ENCODE measurements around the gene TEAD4. TPM values are rescaled to one million over a fixed set of nuclear protein-coding genes. Genes with fewer than 3 reads are reported as not detected.

TEAD4 gene
- total and polyA plus RNA-seq, 2 donors from 2014 or later: 19.8 to 40.9 TPM

- Histone ChIP-seq H3K4me1 (ENCODE audit: control insufficient read depth in 2 of 3, insufficient read depth in 2 of 3, low read depth in 1 of 3, low read length in 3 of 3) (no peaks in the 10 kb centered on the region), H3K36me3 (ENCODE audit: control insufficient read depth in 2 of 3, insufficient read depth in 3 of 3, low read length in 3 of 3) (peaks cover 8 to 33% (median 21%) of the 10 kb centered on the region in 3 donors), H3K9me3 (ENCODE audit: control insufficient read depth in 2 of 3, insufficient read depth in 1 of 3, low read length in 3 of 3) (no peaks in the 10 kb centered on the region), H3K27me3 (ENCODE audit: control insufficient read depth, insufficient read depth, low read length) (no peaks in the 10 kb centered on the region), H3K27ac (ENCODE audit: low read depth in 2 of 2, low read length in 2 of 2) (no peak overlapping the region), H3K9ac (ENCODE audit: low read length in 3 of 3) (no peak overlapping the region), H3K4me3 (ENCODE audit: low read length in 3 of 3) (no peak overlapping the region)
- intact Hi-C loops (cut with DNase I): no loop called here
- no peak for TF ChIP-seq CTCF (IDR thresholded peaks at IDR 0.05; ENCODE audit: borderline replicate concordance, extremely low read depth, insufficient read depth)
- DNase-seq: no peak
- no peak for FAIRE-seq
Observed at GRCh38 chr12:2925322-2925995, 33.7 kb upstream of the TEAD4 start.

GRCh38 chr12:2930865-2931264 lies 28.3 kb upstream of the TEAD4 start:
- no peak overlapping the region for H3K4me3 ChIP-seq (ENCODE audit: low read length in 3 of 3)
- no peak overlapping the region for H3K27ac ChIP-seq (ENCODE audit: low read depth in 2 of 2, low read length in 2 of 2)
- no peak for TF ChIP-seq CTCF (IDR thresholded peaks at IDR 0.05; ENCODE audit: borderline replicate concordance, extremely low read depth, insufficient read depth)
- H3K4me1 ChIP-seq (ENCODE audit: control insufficient read depth in 2 of 3, insufficient read depth in 2 of 3, low read depth in 1 of 3, low read length in 3 of 3): no peaks in the 10 kb centered on the region
- FAIRE-seq: no peak
- H3K9ac ChIP-seq (ENCODE audit: low read length in 3 of 3): no peak overlapping the region
- intact Hi-C loops (cut with DNase I): no loop called here
- peaks cover 8 to 45% (median 10%) of the 10 kb centered on the region in 3 donors for H3K36me3 ChIP-seq (ENCODE audit: control insufficient read depth in 2 of 3, insufficient read depth in 3 of 3, low read length in 3 of 3)
- DNase-seq: no peak
- H3K9me3 ChIP-seq (ENCODE audit: control insufficient read depth in 2 of 3, insufficient read depth in 1 of 3, low read length in 3 of 3): no peaks in the 10 kb centered on the region
- H3K27me3 ChIP-seq (ENCODE audit: control insufficient read depth, insufficient read depth, low read length): no peaks in the 10 kb centered on the region

DNA sequence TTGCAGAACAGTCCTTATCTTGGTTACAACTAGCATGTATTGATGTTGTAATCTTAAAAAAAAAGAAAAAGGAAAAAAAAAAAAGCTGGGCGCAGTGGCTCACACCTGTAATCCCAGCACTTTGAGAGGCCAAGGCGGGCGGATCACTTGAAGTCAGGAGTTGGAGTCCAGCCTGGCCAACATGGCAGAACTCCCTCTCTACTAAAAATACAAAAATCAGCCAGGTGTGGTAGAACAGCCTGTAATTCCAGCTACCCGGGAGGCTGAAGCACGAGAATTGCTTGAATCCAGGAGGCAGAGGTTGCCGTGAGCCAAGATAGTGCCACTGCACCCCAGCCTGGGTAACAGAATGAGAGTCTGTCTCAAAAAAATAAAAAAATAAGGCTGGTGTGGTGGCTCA lies 25.6 kb upstream of the TEAD4 start:
- peaks cover 8 to 48% (median 15%) of the 10 kb centered on the region in 3 donors for H3K36me3 ChIP-seq (ENCODE audit: control insufficient read depth in 2 of 3, insufficient read depth in 3 of 3, low read length in 3 of 3)
- TF ChIP-seq CTCF (IDR thresholded peaks at IDR 0.05; ENCODE audit: borderline replicate concordance, extremely low read depth, insufficient read depth): no peak
- no peak for FAIRE-seq

More for the DNA sequence above, 25.6 kb upstream of the TEAD4 start:
- H3K27ac ChIP-seq (ENCODE audit: low read depth in 2 of 2, low read length in 2 of 2): no peak overlapping the region
- no peak overlapping the region for H3K4me3 ChIP-seq (ENCODE audit: low read length in 3 of 3)
- H3K9me3 ChIP-seq (ENCODE audit: control insufficient read depth in 2 of 3, insufficient read depth in 1 of 3, low read length in 3 of 3): no peaks in the 10 kb centered on the region
- intact Hi-C loops (cut with DNase I): no loop called here
- no peak overlapping the region for H3K9ac ChIP-seq (ENCODE audit: low read length in 3 of 3)
- H3K27me3 ChIP-seq (ENCODE audit: control insufficient read depth, insufficient read depth, low read length): no peaks in the 10 kb centered on the region
- DNase-seq: no peak
- no peaks in the 10 kb centered on the region for H3K4me1 ChIP-seq (ENCODE audit: control insufficient read depth in 2 of 3, insufficient read depth in 2 of 3, low read depth in 1 of 3, low read length in 3 of 3)
